HS-27A (cell line): ENCODE results near the gene B9D1.

ENCODE experiments used
- DNase-seq: peaks from one replicate; pipeline ENCODE4 v3.0.0-alpha.2; 2012; ENCODE audit warnings: low read depth, missing footprints

The B9D1 gene, protein sequence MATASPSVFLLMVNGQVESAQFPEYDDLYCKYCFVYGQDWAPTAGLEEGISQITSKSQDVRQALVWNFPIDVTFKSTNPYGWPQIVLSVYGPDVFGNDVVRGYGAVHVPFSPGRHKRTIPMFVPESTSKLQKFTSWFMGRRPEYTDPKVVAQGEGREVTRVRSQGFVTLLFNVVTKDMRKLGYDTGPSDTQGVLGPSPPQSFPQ

DNA sequence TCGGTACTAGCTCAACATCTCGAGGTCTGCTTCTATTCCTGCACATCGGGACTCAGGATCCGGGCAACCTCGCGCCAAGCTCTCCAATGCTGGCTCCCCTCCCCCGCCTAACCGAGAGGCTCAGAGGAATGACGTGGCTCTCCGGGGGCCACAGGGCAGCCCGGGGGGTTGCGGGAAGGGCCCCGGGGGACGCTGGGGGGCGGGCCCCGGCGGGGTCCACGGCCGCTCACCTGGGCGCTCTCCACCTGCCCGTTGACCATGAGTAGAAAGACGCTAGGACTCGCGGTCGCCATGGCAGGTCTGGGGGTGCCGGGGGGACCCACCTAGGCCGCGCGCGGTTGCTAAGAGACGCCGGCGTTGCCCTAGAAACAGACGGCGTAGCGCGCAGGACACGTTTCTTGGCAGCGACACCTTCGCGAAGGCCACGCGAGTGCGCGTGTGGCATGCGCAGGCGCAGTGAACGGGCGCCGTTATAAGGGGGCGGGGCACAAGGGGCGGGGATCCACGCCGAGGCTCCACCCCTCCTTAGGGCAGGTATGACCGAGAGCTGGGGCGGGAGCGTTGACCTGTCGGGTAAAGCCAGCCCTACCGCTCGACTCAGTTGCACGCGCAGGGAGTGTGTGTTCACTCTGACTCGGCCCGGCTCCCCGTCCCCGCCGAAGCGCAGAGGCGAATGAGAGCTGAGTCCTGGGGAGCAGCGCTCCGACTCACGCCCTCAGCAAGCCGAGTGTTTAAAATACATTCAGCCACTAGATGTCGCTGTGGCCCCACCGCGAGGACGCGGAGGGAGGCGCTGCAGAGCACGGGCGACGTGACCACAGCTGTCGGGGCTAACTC is at the start of gene B9D1:
Gene B9D1 (minus strand): TSS at position 447 of the 837 bp plus-strand sequence. CDS start 154 bp downstream, at position 293.
- peak; percentile 100 for DNase-seq

DNA sequence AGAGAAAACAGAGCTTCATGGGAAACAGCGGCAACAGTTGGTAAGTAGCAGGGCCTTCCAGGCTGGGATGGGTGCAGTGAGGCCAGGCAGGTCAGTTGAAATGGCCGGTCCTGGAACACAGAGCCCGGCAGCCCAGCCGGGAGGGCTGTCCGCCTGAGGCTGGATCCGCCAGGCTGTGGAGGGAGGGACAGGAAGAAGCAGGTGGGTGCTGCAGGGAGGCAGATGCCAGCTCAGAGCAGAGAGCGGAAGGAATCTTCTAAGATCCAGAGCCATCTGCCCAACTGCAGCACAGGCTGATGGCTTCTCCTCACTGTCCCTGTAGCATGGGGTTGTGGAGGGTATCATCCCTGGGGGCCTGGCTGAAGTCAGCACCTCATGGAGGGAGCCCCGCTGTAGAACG is 49.1 kb upstream of the B9D1 start:
- no peak for DNase-seq

DNA sequence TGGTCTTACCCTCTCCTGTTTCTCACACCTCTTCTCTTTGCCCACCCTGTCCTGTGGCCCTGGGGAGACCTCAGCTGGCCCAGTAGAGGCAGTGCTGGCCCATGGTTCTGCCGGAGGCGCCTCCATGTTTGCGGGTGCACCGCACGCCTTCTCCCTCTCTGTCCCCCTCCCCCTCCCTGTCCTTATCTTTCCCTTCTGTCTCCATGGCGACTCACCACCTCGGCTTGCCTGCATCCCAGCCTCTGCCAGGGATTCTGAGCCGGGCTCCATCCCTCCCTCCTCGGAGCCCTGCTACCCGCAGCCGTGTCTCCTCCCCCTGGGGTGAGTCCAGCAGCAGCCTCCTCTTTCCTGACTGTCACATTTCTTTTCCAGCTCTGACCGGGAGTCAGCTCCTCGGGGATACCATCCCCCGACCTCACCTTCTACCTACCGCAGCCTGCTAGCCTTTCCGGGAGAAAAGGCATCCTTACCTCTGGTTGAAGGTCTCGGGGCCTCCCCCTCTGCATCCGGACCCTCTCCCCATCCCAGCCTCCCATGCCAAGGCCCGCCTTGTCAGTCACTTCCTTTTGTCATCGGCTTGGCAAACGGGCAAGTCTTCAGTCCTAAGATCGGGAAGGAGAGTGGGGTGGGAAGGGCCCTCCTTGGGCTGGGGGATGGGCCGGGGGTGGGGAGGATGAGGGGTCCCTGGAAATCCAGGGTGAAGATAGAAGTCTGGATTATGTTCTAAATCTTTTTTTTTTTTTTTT is 48.5 kb upstream of the B9D1 start, which contains the start of gene RNF112:
Gene RNF112 (plus strand): TSS at position 358 of the 746 bp plus-strand sequence. CDS start 177 bp downstream, at position 535.
- no peak for DNase-seq

DNA sequence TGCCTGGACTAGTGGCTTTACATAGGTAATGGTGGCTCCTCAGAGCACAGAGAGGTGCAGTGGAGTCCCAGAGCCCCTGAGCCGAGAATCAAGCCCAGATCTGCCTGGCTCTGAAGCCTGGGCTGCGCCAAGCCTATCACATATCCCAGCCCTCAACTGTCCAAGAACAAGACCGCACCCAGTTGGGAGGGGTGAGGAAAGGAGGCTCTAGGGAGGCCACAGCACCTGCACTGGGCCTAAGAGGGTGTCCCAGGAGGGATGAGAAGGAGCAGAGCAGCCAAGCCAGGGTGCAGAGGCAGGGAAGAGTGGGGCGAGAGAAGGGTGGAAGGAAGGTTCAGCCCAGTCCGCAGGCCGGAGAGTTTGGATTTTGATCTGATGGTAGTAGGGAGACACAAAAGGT is 47.6 kb upstream of the B9D1 start:
- no peak for DNase-seq

DNA sequence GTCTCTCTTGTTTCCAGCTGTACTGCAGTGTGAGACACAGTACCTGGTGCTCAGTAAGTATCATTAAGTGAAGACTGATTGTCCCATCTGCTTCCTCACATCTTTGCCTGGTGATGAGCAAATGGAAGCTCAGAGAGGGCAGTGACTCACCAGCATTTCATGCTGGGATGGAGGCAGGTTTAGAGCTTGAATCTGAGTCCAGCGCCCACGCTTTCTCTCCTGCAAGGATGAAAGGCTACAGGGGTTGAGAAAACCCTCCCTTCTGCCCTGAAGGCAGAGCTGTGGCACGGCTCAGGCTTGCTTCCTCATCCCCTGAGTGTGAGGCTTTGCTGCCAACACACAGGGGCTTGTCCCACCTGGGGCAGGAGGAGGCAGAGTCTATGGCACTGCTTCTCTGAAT is 47.0 kb upstream of the B9D1 start:
- no peak for DNase-seq

DNA sequence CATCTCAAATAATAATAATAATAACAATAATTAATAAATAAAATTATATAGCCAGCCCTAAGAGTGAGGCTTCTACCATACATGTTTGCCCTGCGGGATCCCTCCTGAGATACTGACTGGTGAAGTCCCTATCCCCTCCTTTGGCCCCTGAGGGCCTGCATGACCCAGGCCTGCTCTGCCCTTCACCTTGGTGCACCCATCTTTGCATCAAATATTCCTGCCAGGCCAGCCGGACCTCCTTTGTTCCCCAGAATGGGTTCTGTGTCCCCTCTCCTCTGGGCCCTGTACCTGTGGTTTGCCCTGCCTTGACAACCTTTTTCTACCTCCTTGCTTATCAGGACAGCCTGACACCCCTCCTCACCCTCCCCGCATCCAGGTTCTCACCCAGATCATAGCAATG is 46.5 kb upstream of the B9D1 start:
- no peak for DNase-seq

DNA sequence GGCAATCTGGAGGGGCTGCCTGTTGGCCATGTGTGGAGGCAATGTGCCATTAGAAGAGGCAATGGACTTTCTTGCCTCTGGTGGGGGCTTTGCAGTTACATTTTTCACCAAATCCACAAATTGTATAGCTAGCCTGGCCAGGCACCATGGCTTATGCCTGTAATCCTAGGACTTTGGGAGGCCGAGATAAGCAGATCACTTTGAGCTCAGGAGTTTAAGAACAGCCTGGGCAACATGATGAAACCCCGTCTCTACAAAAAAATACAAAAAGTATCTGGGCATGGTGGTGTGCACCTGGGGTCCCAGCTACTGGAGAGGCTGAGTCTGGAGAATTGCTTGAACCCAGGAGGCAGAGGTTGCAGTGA is 45.8 kb upstream of the B9D1 start:
- DNase-seq = no peak

DNA sequence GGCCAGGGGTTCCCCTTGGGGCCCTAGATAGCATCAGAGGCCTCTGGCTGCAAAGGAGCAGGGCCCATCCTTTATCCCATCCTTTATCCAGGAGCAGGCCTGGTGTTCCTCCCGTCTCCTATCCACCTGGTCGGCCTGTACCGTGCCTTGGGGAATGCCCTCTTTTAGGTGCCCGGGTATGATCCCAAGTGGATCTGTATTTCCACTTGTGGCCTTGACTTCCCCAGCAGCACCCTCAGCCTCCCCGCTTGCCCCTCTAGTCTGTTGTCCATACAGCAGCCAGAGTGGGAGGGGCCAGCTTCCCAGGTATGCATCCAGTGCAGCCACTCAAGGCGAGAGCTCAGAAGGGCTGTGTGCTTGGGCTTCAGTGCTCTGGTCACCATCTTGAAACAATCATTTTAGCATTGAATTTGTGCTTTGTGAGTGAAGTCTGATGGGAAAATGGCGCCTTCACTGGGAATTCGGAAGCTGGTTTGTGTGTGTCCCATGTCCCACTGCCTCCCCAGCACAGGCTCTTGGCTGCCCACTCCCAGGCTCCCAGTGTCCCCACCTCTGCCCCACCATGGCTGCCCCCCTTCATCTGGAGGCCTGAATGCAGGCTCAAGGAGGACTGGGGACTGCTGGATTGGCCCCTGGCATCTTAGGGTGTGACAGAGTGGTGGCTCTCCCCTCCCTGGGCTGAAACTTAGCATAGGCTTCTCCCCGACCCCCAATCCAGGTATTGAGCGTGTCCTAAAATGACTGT is 45.2 kb upstream of the B9D1 start:
- DNase-seq = no peak

DNA sequence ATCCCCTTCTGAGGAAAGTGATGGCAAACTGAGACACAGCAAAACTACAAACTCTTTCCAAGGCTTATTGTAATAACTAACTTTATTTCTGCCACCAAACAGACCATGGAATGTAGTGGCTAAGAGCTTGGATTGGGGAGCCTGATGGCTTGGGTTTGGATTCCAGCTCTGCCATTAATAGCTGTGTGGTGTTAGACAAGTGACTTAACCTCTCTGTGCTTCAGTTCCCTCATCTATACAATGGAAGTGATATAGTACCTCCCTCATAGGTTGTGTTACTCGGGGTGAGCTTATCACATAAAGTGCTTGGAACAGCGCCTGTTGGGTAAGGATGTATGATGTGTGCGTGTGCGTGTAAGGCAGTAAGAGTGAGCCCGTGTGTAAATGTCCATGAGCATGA is 42.6 kb upstream of the B9D1 start:
- DNase-seq = no peak

DNA sequence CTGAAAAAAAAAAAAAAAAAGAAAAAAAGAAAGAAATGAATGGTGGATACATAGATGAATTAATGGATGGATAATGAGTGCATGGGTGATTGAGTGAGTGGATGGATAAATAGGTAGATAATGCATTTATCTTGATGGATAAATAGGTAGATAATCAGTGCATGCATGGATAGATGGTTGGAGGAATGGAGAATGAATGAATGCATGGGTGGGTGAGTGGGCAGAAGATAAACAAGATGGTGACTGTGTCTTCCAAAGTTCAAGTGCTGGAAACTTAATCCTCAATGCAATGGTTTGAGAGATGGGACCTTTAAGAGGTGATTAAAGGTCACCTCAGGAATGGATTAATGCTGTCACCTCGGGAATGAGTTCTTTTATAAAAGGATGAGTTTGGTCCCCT is 41.7 kb upstream of the B9D1 start:
- no peak for DNase-seq

DNA sequence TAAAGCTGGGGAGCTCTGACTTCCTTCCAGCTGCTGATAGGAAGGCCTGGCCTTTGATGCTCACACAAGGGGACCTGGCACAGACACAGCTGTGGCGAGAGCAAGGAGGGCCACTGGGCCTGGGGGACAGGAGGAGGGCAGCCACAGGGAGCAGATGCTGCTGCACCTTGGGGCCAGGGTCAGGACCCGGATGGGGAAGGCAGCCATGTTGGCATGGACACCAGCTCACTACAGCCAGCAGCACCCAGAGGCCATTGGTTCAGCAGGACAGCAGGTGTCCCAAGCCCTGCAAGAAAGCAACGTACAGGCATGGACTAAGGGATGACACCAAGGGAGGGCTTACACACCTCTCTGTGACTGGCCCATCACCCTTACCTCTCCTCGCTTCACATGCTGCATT is 40.5 kb upstream of the B9D1 start:
- no peak for DNase-seq

DNA sequence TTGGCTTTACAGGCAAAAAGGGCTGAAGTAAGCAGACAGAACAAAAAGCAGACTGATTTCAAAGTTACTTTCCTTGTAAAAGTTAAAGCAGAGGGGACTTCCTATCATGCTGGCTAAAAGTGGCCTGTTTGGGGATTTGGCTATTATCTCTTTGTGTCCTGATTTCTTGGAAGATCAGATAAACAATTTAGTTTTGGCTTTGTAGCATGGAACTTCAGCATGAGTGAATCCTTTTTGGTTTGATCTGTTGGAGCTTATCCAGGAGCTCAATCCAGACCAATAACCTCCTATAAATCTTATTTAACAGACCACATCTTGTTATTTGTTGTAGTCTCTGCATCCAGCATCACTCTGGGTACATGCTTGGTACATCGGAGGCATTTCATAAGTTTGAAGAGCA is 39.6 kb upstream of the B9D1 start:
- no peak for DNase-seq

DNA sequence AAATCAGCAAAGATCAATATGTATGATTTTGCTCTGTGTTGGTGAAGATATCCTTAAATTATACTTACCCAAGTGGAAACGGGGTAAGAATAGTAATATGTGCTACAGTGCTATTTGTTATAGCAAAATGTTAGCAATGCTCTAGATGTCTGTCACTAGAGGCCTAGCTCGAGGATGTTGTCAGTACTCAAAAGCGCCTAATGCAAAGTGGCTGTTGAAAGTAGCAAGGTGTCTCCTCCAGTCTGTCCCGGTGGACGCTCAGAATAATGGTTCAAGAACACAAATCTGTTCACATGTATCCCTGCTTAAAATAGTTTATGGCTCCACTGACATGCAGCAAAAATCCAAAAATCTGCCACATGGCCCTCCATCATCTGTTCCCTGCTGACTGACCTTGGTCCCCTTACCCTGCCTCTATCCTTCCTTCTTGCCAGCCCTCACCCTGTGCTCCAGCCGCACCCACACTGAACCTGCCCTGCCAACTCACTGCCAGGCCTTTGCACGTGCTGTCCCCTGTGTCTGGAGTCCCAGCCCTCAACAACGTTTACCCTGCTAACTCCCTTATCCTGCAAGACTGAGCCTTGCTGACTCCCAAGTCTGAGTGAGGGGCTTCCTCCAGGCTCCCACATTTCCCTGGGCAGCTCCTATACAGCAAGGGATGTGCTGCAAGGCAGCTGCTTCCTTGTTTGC is 38.9 kb upstream of the B9D1 start:
- no peak for DNase-seq

DNA sequence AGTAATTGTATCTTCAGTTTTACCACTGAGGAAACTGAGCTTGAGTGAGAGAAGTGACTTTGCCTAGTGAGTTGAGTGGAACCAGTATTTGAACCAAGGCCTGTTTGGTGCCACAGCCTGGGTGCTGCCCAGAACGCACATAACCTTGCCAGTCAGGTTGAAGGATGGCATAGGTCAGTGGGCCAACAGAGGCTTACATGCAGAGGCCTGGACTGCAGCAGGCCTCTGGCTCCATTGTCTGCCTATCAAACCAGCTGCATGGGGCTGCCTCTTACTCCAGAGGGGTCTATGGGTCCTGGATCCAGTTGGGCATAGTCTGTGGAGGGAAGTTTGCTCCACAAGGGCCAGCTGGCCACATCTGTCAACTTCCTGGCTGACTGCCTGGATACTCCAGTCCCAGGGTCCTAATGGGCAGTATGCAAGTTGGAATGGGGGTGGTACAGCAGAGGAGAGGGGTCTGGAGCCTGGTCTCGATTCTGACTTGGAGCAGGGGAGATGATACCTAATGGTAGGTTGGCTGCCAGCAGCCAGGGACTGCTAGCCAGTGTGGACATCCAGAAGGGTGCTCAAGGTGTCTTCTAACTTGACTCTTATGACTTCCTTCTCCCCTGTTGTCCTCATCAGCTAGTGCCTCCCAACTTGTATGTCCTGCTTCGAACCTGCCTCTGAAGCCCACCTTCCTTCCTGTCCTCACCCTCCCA is 37.4 kb upstream of the B9D1 start:
- no peak for DNase-seq

DNA sequence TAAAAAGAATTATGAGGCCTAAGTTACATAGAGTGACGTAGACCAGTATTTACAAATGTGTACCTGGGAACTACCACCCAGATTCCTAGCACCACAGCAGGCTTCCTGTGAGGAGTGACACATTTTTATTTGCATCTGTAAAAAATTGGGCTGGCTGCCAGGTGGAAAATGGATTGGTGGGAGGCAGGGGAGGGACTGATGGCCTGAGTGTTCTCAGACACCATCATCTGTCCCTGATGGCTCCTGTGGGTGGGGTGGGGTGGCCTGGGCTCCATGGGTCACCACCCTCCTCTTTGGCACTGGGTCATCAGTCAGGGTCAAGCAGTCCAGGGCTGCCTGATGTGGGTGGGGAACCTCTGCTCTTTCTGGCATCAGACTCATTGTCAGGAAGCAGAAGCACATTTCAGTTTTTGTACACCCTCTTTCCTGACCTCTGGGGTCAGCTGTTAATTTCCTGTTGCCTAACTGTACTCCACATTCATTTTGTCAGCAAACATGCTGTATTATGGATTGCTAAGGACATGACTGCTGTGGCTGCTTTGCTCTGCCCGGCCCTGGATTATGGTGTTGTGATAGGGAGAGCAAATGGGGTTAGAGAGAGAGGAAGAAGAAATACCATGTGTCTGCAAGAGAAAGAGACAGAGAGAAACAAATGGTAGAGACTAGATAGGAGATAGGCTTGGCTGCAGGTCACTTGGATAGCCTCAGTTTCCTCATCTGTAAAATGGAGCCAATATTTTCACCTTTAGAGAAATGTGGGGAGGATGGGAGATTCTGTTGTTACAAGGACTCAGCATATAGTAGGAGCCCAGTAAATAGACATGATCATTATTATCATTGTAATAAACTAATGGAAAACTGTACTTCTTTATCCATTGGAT is 36.0 kb upstream of the B9D1 start:
- DNase-seq = no peak

DNA sequence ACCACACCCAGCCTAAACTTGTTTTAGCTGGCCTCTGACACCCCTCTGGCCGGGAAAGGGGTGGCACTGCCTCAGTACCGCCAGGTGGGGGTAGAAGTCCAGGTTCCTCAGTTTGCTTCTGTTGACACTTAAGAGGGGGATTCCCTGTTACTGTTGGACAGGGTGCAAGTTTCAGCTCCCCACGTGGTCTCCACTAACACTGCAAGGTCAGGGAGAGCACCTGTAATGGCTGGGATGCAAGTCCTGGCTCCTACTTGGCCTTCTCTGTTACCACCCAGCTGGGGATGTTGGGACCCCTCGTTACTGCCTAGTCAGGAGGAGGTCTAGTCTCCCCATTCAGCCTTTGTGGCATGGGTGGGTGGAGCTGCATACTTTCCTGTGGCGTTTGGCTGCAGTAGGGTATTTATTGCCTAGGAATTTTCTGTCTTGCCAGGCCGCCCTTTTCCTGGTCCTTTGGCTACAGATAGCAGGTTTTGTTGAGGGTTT is 35.1 kb upstream of the B9D1 start:
- no peak for DNase-seq

DNA sequence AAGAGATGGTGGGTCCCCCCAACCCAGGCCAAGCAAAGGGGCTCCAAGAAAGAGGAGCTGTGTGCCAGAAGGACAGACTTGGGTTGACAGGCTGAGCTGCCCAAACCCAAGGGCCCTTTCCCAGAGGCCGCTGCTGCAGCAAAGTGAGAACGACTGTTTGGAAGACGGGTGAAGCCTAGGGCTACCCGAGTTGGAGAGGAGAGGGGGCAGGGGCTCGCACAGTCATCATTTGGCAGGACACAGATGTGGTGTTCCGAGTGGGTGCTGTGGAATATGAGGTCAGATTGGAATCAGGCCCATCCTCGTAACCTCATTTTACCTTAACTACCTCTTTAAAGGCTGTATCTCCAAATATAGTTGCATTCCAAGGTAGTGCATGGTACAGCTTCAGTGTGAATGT is 29.8 kb upstream of the B9D1 start:
- no peak for DNase-seq

DNA sequence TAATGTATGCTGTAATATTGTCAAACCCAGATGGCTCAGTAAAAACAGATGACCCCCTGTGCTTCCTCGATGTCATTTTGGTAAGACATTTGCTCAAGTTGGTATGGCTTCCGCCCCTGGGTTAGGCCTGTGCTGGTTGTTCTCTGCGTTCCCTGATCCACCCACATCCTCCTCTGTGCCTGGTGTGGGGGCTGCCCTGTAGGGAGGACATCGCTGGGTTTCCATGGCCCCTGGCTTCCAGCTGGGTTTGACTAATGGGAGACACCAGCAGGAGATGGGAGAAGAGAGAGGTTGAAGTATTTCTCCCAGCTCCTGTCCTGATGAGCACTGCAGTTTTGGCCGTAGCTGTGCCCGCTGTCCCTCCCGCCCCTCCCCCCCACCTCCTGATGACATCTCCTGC is 28.9 kb upstream of the B9D1 start:
- no peak for DNase-seq

DNA sequence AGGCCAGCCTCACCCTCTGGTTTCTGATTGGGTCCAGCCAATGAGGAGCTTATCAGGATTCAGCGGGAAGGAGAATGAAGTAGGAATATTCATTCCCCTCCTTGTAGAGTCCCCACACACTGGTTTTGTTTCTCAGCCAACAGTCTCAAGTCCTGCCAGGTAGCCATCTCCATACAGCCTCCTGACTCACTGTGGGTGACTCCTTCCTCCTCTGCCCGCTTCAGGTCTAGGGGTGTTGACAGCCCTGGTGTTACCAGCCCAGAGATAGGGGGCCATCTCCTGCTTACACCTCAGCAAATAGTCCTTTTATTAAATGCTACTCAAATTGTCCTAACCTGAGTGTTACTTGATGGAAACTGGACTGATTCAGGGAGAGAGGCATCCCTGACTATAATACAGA is 28.4 kb upstream of the B9D1 start:
- no peak for DNase-seq
